HS-27A (cell line): ENCODE results near the gene TXNRD2.

Experiments used
- DNase-seq: peaks from one replicate; pipeline ENCODE4 v3.0.0-alpha.2; 2012; ENCODE audit warnings: low read depth, missing footprints

TXNRD2 gene

GRCh38 chr22:19979712-19980493 lies 38.3 kb upstream of the TXNRD2 start:
- DNase-seq = no peak

GRCh38 chr22:19978748-19979147 lies 37.1 kb upstream of the TXNRD2 start:
- DNase-seq = no peak

- DNase-seq = no peak
Measured at GRCh38 chr22:19977296-19978243, 36.0 kb upstream of the TXNRD2 start.

GRCh38 chr22:19976671-19977070 lies 35.1 kb upstream of the TXNRD2 start:
- DNase-seq = no peak

- no peak for DNase-seq
Measured at GRCh38 chr22:19975707-19976035, 34.1 kb upstream of the TXNRD2 start.

- DNase-seq = no peak
Measured at GRCh38 chr22:19974935-19975706, 33.5 kb upstream of the TXNRD2 start.

- no peak for DNase-seq
Measured at GRCh38 chr22:19974268-19974861, 32.7 kb upstream of the TXNRD2 start.

GRCh38 chr22:19973551-19974267 lies 32.1 kb upstream of the TXNRD2 start:
- DNase-seq = no peak

- DNase-seq = no peak
Measured at GRCh38 chr22:19972652-19973550, 31.3 kb upstream of the TXNRD2 start.

GRCh38 chr22:19972251-19972650 lies 30.6 kb upstream of the TXNRD2 start:
- no peak for DNase-seq

- no peak for DNase-seq
Measured at GRCh38 chr22:19971276-19972124, 29.9 kb upstream of the TXNRD2 start.

GRCh38 chr22:19970479-19971275 lies 29.1 kb upstream of the TXNRD2 start:
- DNase-seq = no peak

- no peak for DNase-seq
Measured at GRCh38 chr22:19970031-19970478, 28.4 kb upstream of the TXNRD2 start.

GRCh38 chr22:19969141-19969928 lies 27.7 kb upstream of the TXNRD2 start:
- DNase-seq = no peak

GRCh38 chr22:19968450-19968891 lies 26.9 kb upstream of the TXNRD2 start:
- DNase-seq = no peak

- DNase-seq = no peak
Measured at GRCh38 chr22:19967850-19968449, 26.3 kb upstream of the TXNRD2 start.
